H1 (cell line): ENCODE measurements around the gene LAMTOR5. TPM values are rescaled to one million over a fixed set of nuclear protein-coding genes. Genes with fewer than 3 reads are reported as not detected.

ENCODE experiments used
- CTCF ChIA-PET: fragments of 300-600 bp; sonication (Branson Sonifier 250); formaldehyde crosslinking; loops from one replicate; lab custom pipeline; 2021; ENCODE audit not compliant: partially characterized antibody; lab: Charles Lee
- POLR2A ChIA-PET: fragments of 300-600 bp; sonication (Branson Sonifier 250); formaldehyde crosslinking; loops from one replicate; lab custom pipeline; 2021; ENCODE audit warnings: inconsistent platforms; ENCODE audit not compliant: partially characterized antibody; lab: Charles Lee
- DNase-seq, 2 experiments: peaks; one replicate each; pipeline versions ENCODE4 v3.0.0 to v3.0.0-alpha.2; 2010 to 2022; ENCODE audit warnings: low spot score in 2 of 2, low read depth in 1 of 2, mixed read lengths in 1 of 2
- FAIRE-seq: peaks from 2 replicates; lab custom pipeline; 2011; peaks lifted over from hg19 to GRCh38; lab: Jason Lieb, UNC
- H2AFZ ChIP-seq: 2 replicates; pipeline ENCODE4 v1.8.1; 2012; ENCODE audit warnings: low read length, inconsistent platforms
- H2AK5ac ChIP-seq: 2 replicates; pipeline ENCODE4 v1.6.1; 2013; ENCODE audit warnings: low read depth, low read length
- H2BK120ac ChIP-seq: replicated peaks from 2 replicates; pipeline ENCODE3; 2013; ENCODE audit warnings: low read depth, low read length, inconsistent platforms
- H2BK12ac ChIP-seq: 2 replicates; pipeline ENCODE4 v1.6.1; 2013; ENCODE audit warnings: low read depth, low read length
- H2BK15ac ChIP-seq: 2 replicates; pipeline ENCODE4 v1.6.1; 2013; ENCODE audit warnings: low read length
- H2BK20ac ChIP-seq: 2 replicates; pipeline ENCODE4 v1.6.1; 2013; ENCODE audit warnings: low read length
- H2BK5ac ChIP-seq: 2 replicates; pipeline ENCODE4 v1.6.1; 2013; ENCODE audit warnings: low read depth, low read length
- H3K14ac ChIP-seq: 2 replicates; pipeline ENCODE4 v1.6.1; 2013; ENCODE audit warnings: inconsistent platforms; ENCODE audit not compliant: insufficient read length
- H3K18ac ChIP-seq: 2 replicates; pipeline ENCODE4 v1.6.1; 2013; ENCODE audit warnings: low read length; ENCODE audit errors: extremely low read depth
- H3K23ac ChIP-seq: 2 replicates; pipeline ENCODE4 v1.6.1; 2013; ENCODE audit warnings: inconsistent platforms; ENCODE audit not compliant: insufficient read length
- H3K23me2 ChIP-seq: 2 replicates; pipeline ENCODE4 v1.6.1; 2013; ENCODE audit warnings: low read depth, low read length
- H3K27ac ChIP-seq: 2 replicates; pipeline ENCODE4 v1.6.1; 2011; ENCODE audit warnings: low read depth, low read length, inconsistent platforms
- H3K27me3 ChIP-seq, 4 experiments: replicated peaks in 1 of 4; 1 replicate in 1 of 4; 2 replicates in 3 of 4; pipeline versions ENCODE4 v1.6.1 to v1.8.1; 2011 to 2013; ENCODE audit warnings: low read length in 3 of 4, mild to moderate bottlenecking in 3 of 4, inconsistent platforms in 2 of 4, mixed read lengths in 2 of 4, moderate library complexity in 1 of 4; ENCODE audit not compliant: control insufficient read depth in 3 of 4, insufficient read depth in 3 of 4; ENCODE audit errors: extremely low read depth in 1 of 4
- H3K36me3 ChIP-seq, 4 experiments: 2 replicates each; pipeline versions ENCODE4 v1.6.1 to v1.8.1; 2011 to 2013; ENCODE audit warnings: mild to moderate bottlenecking in 4 of 4, low read length in 3 of 4, moderate library complexity in 2 of 4, control low read depth in 1 of 4, inconsistent platforms in 1 of 4; ENCODE audit not compliant: insufficient read depth in 4 of 4, control insufficient read depth in 2 of 4
- H3K4ac ChIP-seq: replicated peaks from 2 replicates; pipeline ENCODE3; 2013; ENCODE audit warnings: low read length, low read depth, mixed read lengths, inconsistent platforms; ENCODE audit not compliant: insufficient read length
- H3K4me1 ChIP-seq, 4 experiments: replicated peaks in 1 of 4; 1 replicate in 1 of 4; 2 replicates in 3 of 4; pipeline versions ENCODE4 v1.6.1 to v1.8.1; 2011 to 2013; ENCODE audit warnings: low read length in 3 of 4, inconsistent platforms in 2 of 4, mixed read lengths in 1 of 4; ENCODE audit not compliant: insufficient read depth in 4 of 4, control insufficient read depth in 3 of 4
- H3K4me2 ChIP-seq, 2 experiments: 2 replicates each; pipeline versions ENCODE4 v1.6.1 to v1.8.1; 2011 to 2013; ENCODE audit warnings: low read depth in 2 of 2, low read length in 2 of 2, control low read depth in 1 of 2, inconsistent platforms in 1 of 2, mild to moderate bottlenecking in 1 of 2; ENCODE audit not compliant: insufficient read depth in 1 of 2
- H3K4me3 ChIP-seq, 4 experiments: fragments of 200-600, 300-600 bp in 1 of 4; sonication (generic), shearing (Covaris generic), sonication (Bioruptor Twin) in 1 of 4; 2 replicates each; pipeline versions ENCODE4 v1.5.1 to v1.8.1; 2011 to 2016; ENCODE audit warnings: low read length in 4 of 4, low read depth in 3 of 4, control low read depth in 2 of 4, inconsistent platforms in 2 of 4, mild to moderate bottlenecking in 2 of 4, mixed read lengths in 1 of 4, moderate library complexity in 1 of 4; ENCODE audit not compliant: insufficient read depth in 2 of 4; ENCODE audit errors: extremely low read depth in 1 of 4
- H3K56ac ChIP-seq: replicated peaks from 2 replicates; pipeline ENCODE3; 2013; ENCODE audit warnings: low read depth, mild to moderate bottlenecking, mixed read lengths, low read length, inconsistent platforms; ENCODE audit not compliant: insufficient read length
- H3K79me1 ChIP-seq: 2 replicates; pipeline ENCODE4 v1.6.1; 2013; ENCODE audit warnings: low read depth, low read length, control low read depth
- H3K79me2 ChIP-seq, 2 experiments: 2 replicates each; pipeline versions ENCODE4 v1.6.1 to v1.8.1; 2012 to 2013; ENCODE audit warnings: low read length in 2 of 2, mild to moderate bottlenecking in 2 of 2, inconsistent platforms in 1 of 2; ENCODE audit not compliant: insufficient read depth in 2 of 2, control insufficient read depth in 1 of 2
- H3K9ac ChIP-seq, 4 experiments: replicated peaks in 1 of 4; 1 replicate in 1 of 4; 2 replicates in 3 of 4; pipeline versions ENCODE4 v1.6.1 to v1.8.1; 2011 to 2013; ENCODE audit warnings: low read depth in 3 of 4, low read length in 3 of 4, control low read depth in 2 of 4, mild to moderate bottlenecking in 2 of 4, moderate library complexity in 2 of 4, inconsistent platforms in 1 of 4; ENCODE audit errors: extremely low read depth in 1 of 4
- H3K9me3 ChIP-seq, 2 experiments: 2 replicates each; pipeline versions ENCODE4 v1.6.1 to v1.8.1; 2012 to 2013; ENCODE audit warnings: mild to moderate bottlenecking in 2 of 2, moderate library complexity in 2 of 2, control low read depth in 1 of 2, inconsistent platforms in 1 of 2, low read depth in 1 of 2, low read length in 1 of 2, mixed read lengths in 1 of 2; ENCODE audit not compliant: insufficient read depth in 2 of 2
- H4K20me1 ChIP-seq, 2 experiments: replicated peaks in 1 of 2; 2 replicates each; pipeline versions ENCODE3 to v1.8.1; 2011 to 2013; ENCODE audit warnings: inconsistent platforms in 2 of 2, low read length in 2 of 2, mild to moderate bottlenecking in 1 of 2; ENCODE audit not compliant: insufficient read depth in 2 of 2, control insufficient read depth in 1 of 2
- H4K5ac ChIP-seq: 2 replicates; pipeline ENCODE4 v1.6.1; 2013; ENCODE audit warnings: low read length, low read depth, mixed read lengths, inconsistent platforms; ENCODE audit not compliant: insufficient read length
- H4K8ac ChIP-seq: 2 replicates; pipeline ENCODE4 v1.8.0; 2013; ENCODE audit warnings: mild to moderate bottlenecking, moderate library complexity, low read length, inconsistent platforms; ENCODE audit not compliant: insufficient read depth; ENCODE audit errors: extremely low read depth
- H4K91ac ChIP-seq: replicated peaks from 2 replicates; pipeline ENCODE3; 2013; ENCODE audit warnings: low read length, mixed read lengths, inconsistent platforms; ENCODE audit not compliant: insufficient read length
- POU5F1 ChIP-seq: IDR thresholded peaks from 2 replicates; pipeline ENCODE4 v1.6.1; 2011; ENCODE audit warnings: low read depth, mild to moderate bottlenecking, low read length, moderate library complexity
- RAD21 ChIP-seq, 2 experiments: IDR thresholded peaks in 1 of 2; conservative IDR thresholded peaks in 1 of 2; 2 replicates each; pipeline ENCODE4 v1.6.1; 2011; ENCODE audit warnings: low read depth in 2 of 2, low read length in 2 of 2, improper control_type of control experiment in 1 of 2, inconsistent platforms in 1 of 2, mild to moderate bottlenecking in 1 of 2, moderate library complexity in 1 of 2
- SIN3A ChIP-seq, 2 experiments: IDR thresholded peaks in 1 of 2; conservative IDR thresholded peaks in 1 of 2; 2 replicates each; pipeline ENCODE4 v1.6.1; 2011 to 2012; ENCODE audit warnings: low read length in 2 of 2, improper control_type of control experiment in 1 of 2, low read depth in 1 of 2, mild to moderate bottlenecking in 1 of 2
- TAF1 ChIP-seq: IDR thresholded peaks from 2 replicates; pipeline ENCODE4 v1.6.1; 2011; ENCODE audit warnings: mild to moderate bottlenecking, low read depth, low read length
- WGBS, 2 experiments: shearing (Covaris generic) in 1 of 2; methylation state at CpG; one replicate each; pipeline versions ENCODE4 v1.1.6 to v1.1.7; 2013 to 2015; ENCODE audit warnings: low lambda C conversion rate in 2 of 2, mixed read lengths in 2 of 2, inconsistent platforms in 1 of 2, low coverage in 1 of 2, missing lambda C conversion rate in 1 of 2; ENCODE audit not compliant: insufficient replicate concordance in 2 of 2, insufficient coverage in 1 of 2, insufficient read length in 1 of 2; ENCODE audit errors: extremely low coverage in 1 of 2, missing lambda C conversion rate in 1 of 2; 5-methylcytosine and 5-hydroxymethylcytosine counted together
- polyA plus RNA-seq, 7 experiments: library from polyadenylated mRNA; depleted of rRNA in 3 of 7; stranded (reverse) in 5 of 7; unstranded in 2 of 7; fragments of >200 nt in 5 of 7; fragments of 200-250 nt in 2 of 7; gene quantifications; 1 replicate in 5 of 7; 2 replicates in 1 of 7; 4 replicates in 1 of 7; pipeline versions ENCODE4 v1.2.1 to v1.2.3, GENCODE V29; 2011 to 2013; ENCODE audit warnings: missing spikeins in 2 of 7, mixed read lengths in 2 of 7
- total RNA-seq: library from RNA; stranded (reverse); fragmentation: NEBNext Ultra II Directional; extraction: Animal tissue kit (Norgen Biotek cat#: 25700); gene quantifications from 2 replicates; pipeline ENCODE4 v1.2.1, GENCODE V29; 2021
- TF ChIP-seq, protein P1 (sequence below), 3 experiments: IDR thresholded peaks; 1 replicate in 2 of 3; 2 replicates in 1 of 3; pipeline versions ENCODE4 v1.5.1 to v1.6.1; 2011; ENCODE audit warnings: low read length in 3 of 3, mild to moderate bottlenecking in 3 of 3, inconsistent platforms in 2 of 3, low read depth in 1 of 3, moderate library complexity in 1 of 3; ENCODE audit not compliant: insufficient read depth in 1 of 3; ENCODE audit errors: control extremely low read depth in 1 of 3

LAMTOR5 gene
- total and polyA plus RNA-seq, 2 of the 8 experiments (the other 6 are each of a cell fraction or from before 2014, with no cell fraction given) = 84.4 to 297 TPM

DNA sequence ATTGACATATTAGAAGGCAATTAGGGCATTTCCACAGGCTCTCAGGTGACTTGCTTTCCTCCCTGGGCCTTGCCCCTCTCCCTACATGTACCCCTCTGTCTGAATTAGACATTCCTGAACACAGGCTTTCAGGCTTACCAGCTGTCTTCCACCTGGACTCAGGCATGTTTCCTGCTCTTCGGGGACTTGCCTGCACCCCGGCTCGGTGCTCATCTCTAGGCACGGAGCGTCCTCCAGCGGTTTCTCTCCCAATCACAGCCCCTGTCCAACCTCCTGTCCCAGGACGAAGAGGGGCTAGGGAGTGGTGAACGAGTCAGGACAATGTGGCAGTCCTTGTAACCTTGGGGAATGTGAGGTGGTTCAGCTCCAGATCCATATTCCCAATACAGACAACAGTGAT lies 47.7 kb upstream of the LAMTOR5 start:
- Histone ChIP-seq H3K27me3 (no peaks in the 10 kb centered on the region), H4K91ac (no peak overlapping the region), H3K4me3 (no peak overlapping the region), H3K23me2 (no peaks in the 10 kb centered on the region), H3K4ac (no peak overlapping the region), H2BK120ac (no peak overlapping the region), H3K9me3 (no peaks in the 10 kb centered on the region), H3K23ac (no peak overlapping the region), H2BK15ac (no peak overlapping the region), H4K8ac (no peak overlapping the region), H3K14ac (no peak overlapping the region), H4K5ac (no peak overlapping the region), H3K4me2 (no peak overlapping the region), H3K27ac (no peak overlapping the region), H2BK12ac (peak overlapping the region; percentile 60; the same call in 1 of the 2 replicates), H3K36me3 (no peaks in the 10 kb centered on the region), H2BK5ac (no peak overlapping the region), H3K79me2 (no peaks in the 10 kb centered on the region), H2BK20ac (no peak overlapping the region), H3K79me1 (no peaks in the 10 kb centered on the region), H3K18ac (no peak overlapping the region), H3K4me1 (peaks cover 0 to 3% (median 2%) of the 10 kb centered on the region in 4 experiments; a peak in 4 of 7 replicates), H3K56ac (no peak overlapping the region), H2AK5ac (no peak overlapping the region), H4K20me1 (no peaks in the 10 kb centered on the region), H3K9ac (no peak overlapping the region), H2AFZ (no peak overlapping the region; the same call in 1 of the 2 replicates)
- CTCF ChIA-PET = interaction anchor here (0.7 to 35.1 kb wide), 42 partner anchors 10 to 402 kb away, joined by 3 to 828 read pairs (median 4); partner anchors contain the start of genes KCNC4, LAMTOR5, RBM15 and SLC16A4
- POLR2A ChIA-PET = interaction anchor here (0.9 to 1.4 kb wide), 6 partner anchors 21 to 117 kb away, joined by 3 to 5 read pairs (median 4); no protein-coding TSS in a partner anchor
- no peak for FAIRE-seq
- WGBS, 2 experiments = 53% methylated on average over 8 of the region's 8 CpGs; no CpG with 5 or more reads in 1 of the 2 experiments
- DNase-seq = peak in 1 of 2 experiments; percentile 73
- TF ChIP-seq POU5F1 (no peak), RAD21 (IDR thresholded peaks at IDR 0.05 in 1 of 2, conservative IDR thresholded peaks at IDR 0.05 in 1 of 2; ENCODE audit: low read depth in 2 of 2, low read length in 2 of 2) (peak; percentile 96 to 98), TAF1 (no peak), SIN3A (conservative IDR thresholded peaks at IDR 0.05 in 1 of 2, IDR thresholded peaks at IDR 0.05 in 1 of 2; ENCODE audit: low read depth in 1 of 2, low read length in 2 of 2) (peak in 1 of 2 experiments; percentile 28; a peak in 1 of 4 replicates)
- TF ChIP-seq, protein P1, sequence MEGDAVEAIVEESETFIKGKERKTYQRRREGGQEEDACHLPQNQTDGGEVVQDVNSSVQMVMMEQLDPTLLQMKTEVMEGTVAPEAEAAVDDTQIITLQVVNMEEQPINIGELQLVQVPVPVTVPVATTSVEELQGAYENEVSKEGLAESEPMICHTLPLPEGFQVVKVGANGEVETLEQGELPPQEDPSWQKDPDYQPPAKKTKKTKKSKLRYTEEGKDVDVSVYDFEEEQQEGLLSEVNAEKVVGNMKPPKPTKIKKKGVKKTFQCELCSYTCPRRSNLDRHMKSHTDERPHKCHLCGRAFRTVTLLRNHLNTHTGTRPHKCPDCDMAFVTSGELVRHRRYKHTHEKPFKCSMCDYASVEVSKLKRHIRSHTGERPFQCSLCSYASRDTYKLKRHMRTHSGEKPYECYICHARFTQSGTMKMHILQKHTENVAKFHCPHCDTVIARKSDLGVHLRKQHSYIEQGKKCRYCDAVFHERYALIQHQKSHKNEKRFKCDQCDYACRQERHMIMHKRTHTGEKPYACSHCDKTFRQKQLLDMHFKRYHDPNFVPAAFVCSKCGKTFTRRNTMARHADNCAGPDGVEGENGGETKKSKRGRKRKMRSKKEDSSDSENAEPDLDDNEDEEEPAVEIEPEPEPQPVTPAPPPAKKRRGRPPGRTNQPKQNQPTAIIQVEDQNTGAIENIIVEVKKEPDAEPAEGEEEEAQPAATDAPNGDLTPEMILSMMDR (IDR thresholded peaks at IDR 0.05; ENCODE audit: control extremely low read depth in 1 of 3, insufficient read depth in 1 of 3, low read depth in 1 of 3, low read length in 3 of 3) = peak; percentile 80 to 91 (median 84)
- TF ChIP-seq, all 59 proteins: peak for 3
